ENCODE data around the gene PVALEF. TPM values are rescaled to one million over a fixed set of nuclear protein-coding genes. Genes with fewer than 3 reads are reported as not detected.

The PVALEF gene
- total and polyA plus RNA-seq, 2 of the 13 experiments (the other 11 are each of a cell fraction or from before 2014, with no cell fraction given), result 0.18 TPM

GRCh38 chr17:81156866-81157805, 8.2 kb upstream of the PVALEF start:
- in situ Hi-C loops (cut with HindIII; ENCODE audit: extremely low pct_ligation_motif_present, low pct_unique_long_range_greater_than_20kb), result no loop called here
- H3K36me3 ChIP-seq (replicated peaks in 1 of 2; ENCODE audit: control insufficient read depth in 1 of 2, insufficient read depth in 2 of 2, low read length in 2 of 2), result no peaks in the 10 kb centered on the region
- FAIRE-seq, result no peak
- ChIA-PET POLR2A (no interaction called here), CTCF (ENCODE audit: low intra/inter-chr PET ratio, low total read pairs) (no interaction called here)
- no peaks in the 10 kb centered on the region for H3K4me1 ChIP-seq (ENCODE audit: insufficient read depth, low read length)
- H3K79me2 ChIP-seq (ENCODE audit: insufficient read depth, low read length), result no peaks in the 10 kb centered on the region
- no TSS peak for BruUV-seq (replicated peaks)
- ATAC-seq, result no peak
- H4K20me1 ChIP-seq (ENCODE audit: insufficient read depth, low read length), result no peaks in the 10 kb centered on the region
- intact Hi-C loops (cut with micrococcal nuclease; ENCODE audit: unreplicated experiment), result no loop called here
- H3K27ac ChIP-seq (ENCODE audit: extremely low read length, insufficient read depth, low read length), result no peak overlapping the region
- H3K9me3 ChIP-seq (ENCODE audit: low read length), result no peaks in the 10 kb centered on the region
- H3K9ac ChIP-seq (ENCODE audit: insufficient read depth, low read depth, low read length), result no peak overlapping the region
- H3K27me3 ChIP-seq (ENCODE audit: control insufficient read depth in 1 of 2, insufficient read depth in 2 of 2, low read length in 2 of 2), result no peaks in the 10 kb centered on the region
- DNase-seq (ENCODE audit: low spot score), result no peak
- H3K4me3 ChIP-seq (replicated peaks in 1 of 3; ENCODE audit: insufficient read depth in 1 of 3, low read depth in 2 of 3, low read length in 3 of 3), result no peak overlapping the region
- no peak for TF ChIP-seq MXI1 (IDR thresholded peaks at IDR 0.05; ENCODE audit: borderline replicate concordance, low read depth, low read length)
- no peak for TF ChIP-seq ZBTB40 (IDR thresholded peaks at IDR 0.05)
- no peak for TF ChIP-seq ZBTB40 (CRISPR knock-in tag; IDR thresholded peaks at IDR 0.05)
- H3K4me2 ChIP-seq (ENCODE audit: low read depth, low read length), result no peak overlapping the region
- WGBS (ENCODE audit: low lambda C conversion rate), result 81% methylated on average over 36 of the region's 38 CpGs
- no peak overlapping the region for H2AFZ ChIP-seq (ENCODE audit: low read length)
